Measurements from ENCODE around the gene ABCA2.

DNA sequence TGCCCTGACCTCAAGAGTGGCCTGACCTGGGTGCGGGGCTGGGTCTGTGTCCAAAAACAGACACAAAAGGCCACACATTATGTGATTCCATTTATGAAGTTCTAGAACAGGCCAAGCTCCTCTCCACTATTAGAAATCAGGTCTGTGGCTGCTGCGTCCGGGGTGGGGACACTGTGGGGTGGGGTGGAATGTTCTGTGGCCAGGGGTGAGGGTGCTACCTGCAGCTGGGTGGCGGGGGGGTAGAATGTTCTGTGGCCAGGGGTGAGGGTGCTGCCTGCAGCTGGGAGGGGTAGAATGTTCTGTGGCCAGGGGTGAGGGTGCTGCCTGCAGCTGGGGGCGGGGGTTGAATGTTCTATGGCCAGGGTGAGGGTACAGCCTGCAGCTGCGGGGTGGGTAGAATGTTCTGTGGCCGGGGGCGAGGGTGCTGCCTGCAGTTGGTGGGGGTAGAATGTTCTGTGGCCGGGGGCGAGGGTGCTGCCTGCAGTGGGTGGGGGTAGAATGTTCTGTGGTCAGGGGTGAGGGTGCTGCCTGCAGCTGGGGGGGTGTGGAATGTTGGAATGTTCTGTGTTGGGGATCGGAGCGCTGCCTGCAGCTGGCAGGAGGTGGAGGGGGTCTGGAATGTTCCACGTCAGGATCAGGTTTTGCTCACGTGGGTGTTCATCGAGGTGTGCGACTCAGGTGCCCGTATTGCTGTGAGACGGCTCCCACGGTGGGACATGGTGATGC, 67.7 kb downstream of the ABCA2 start:
- TF ChIP-seq, protein P1, sequence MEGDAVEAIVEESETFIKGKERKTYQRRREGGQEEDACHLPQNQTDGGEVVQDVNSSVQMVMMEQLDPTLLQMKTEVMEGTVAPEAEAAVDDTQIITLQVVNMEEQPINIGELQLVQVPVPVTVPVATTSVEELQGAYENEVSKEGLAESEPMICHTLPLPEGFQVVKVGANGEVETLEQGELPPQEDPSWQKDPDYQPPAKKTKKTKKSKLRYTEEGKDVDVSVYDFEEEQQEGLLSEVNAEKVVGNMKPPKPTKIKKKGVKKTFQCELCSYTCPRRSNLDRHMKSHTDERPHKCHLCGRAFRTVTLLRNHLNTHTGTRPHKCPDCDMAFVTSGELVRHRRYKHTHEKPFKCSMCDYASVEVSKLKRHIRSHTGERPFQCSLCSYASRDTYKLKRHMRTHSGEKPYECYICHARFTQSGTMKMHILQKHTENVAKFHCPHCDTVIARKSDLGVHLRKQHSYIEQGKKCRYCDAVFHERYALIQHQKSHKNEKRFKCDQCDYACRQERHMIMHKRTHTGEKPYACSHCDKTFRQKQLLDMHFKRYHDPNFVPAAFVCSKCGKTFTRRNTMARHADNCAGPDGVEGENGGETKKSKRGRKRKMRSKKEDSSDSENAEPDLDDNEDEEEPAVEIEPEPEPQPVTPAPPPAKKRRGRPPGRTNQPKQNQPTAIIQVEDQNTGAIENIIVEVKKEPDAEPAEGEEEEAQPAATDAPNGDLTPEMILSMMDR (IDR thresholded peaks at IDR 0.05; ENCODE audit: low read depth, low read length, missing input control): no peak
- TF ChIP-seq TAF1 (conservative IDR thresholded peaks at IDR 0.05) (no peak), RAD21 (IDR thresholded peaks at IDR 0.05) (no peak), SP1 (IDR thresholded peaks at IDR 0.05) (no peak), RXRA (IDR thresholded peaks at IDR 0.05) (no peak), YY1 (IDR thresholded peaks at IDR 0.05) (no peak), NR2F2 (IDR thresholded peaks at IDR 0.05) (no peak)
- TF ChIP-seq, protein P2, sequence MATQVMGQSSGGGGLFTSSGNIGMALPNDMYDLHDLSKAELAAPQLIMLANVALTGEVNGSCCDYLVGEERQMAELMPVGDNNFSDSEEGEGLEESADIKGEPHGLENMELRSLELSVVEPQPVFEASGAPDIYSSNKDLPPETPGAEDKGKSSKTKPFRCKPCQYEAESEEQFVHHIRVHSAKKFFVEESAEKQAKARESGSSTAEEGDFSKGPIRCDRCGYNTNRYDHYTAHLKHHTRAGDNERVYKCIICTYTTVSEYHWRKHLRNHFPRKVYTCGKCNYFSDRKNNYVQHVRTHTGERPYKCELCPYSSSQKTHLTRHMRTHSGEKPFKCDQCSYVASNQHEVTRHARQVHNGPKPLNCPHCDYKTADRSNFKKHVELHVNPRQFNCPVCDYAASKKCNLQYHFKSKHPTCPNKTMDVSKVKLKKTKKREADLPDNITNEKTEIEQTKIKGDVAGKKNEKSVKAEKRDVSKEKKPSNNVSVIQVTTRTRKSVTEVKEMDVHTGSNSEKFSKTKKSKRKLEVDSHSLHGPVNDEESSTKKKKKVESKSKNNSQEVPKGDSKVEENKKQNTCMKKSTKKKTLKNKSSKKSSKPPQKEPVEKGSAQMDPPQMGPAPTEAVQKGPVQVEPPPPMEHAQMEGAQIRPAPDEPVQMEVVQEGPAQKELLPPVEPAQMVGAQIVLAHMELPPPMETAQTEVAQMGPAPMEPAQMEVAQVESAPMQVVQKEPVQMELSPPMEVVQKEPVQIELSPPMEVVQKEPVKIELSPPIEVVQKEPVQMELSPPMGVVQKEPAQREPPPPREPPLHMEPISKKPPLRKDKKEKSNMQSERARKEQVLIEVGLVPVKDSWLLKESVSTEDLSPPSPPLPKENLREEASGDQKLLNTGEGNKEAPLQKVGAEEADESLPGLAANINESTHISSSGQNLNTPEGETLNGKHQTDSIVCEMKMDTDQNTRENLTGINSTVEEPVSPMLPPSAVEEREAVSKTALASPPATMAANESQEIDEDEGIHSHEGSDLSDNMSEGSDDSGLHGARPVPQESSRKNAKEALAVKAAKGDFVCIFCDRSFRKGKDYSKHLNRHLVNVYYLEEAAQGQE (IDR thresholded peaks at IDR 0.05): no peak
- TF ChIP-seq, protein P3, sequence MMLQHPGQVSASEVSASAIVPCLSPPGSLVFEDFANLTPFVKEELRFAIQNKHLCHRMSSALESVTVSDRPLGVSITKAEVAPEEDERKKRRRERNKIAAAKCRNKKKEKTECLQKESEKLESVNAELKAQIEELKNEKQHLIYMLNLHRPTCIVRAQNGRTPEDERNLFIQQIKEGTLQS (IDR thresholded peaks at IDR 0.05): no peak
- TF ChIP-seq, protein P4, sequence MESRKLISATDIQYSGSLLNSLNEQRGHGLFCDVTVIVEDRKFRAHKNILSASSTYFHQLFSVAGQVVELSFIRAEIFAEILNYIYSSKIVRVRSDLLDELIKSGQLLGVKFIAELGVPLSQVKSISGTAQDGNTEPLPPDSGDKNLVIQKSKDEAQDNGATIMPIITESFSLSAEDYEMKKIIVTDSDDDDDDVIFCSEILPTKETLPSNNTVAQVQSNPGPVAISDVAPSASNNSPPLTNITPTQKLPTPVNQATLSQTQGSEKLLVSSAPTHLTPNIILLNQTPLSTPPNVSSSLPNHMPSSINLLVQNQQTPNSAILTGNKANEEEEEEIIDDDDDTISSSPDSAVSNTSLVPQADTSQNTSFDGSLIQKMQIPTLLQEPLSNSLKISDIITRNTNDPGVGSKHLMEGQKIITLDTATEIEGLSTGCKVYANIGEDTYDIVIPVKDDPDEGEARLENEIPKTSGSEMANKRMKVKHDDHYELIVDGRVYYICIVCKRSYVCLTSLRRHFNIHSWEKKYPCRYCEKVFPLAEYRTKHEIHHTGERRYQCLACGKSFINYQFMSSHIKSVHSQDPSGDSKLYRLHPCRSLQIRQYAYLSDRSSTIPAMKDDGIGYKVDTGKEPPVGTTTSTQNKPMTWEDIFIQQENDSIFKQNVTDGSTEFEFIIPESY (IDR thresholded peaks at IDR 0.05): no peak
- TF ChIP-seq, protein P5, sequence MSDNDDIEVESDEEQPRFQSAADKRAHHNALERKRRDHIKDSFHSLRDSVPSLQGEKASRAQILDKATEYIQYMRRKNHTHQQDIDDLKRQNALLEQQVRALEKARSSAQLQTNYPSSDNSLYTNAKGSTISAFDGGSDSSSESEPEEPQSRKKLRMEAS (IDR thresholded peaks at IDR 0.05): no peak

Measured in liver (tissue), 3 donors.